Skeletal muscle tissue (tissue), 4 donors: Measurements from ENCODE around the gene IGFBP1. TPM values are rescaled to one million over a fixed set of nuclear protein-coding genes. Genes with fewer than 3 reads are reported as not detected.

ENCODE experiments used
- H3K27ac ChIP-seq: one replicate; pipeline ENCODE4 v1.7.0; 2013; ENCODE audit warnings: mild to moderate bottlenecking, low read depth, low read length, inconsistent platforms
- H3K27me3 ChIP-seq, 3 donors: one replicate each; pipeline ENCODE4 v1.7.0; 2013; ENCODE audit warnings: low read length in 3 of 3; ENCODE audit not compliant: control insufficient read depth in 3 of 3, insufficient read depth in 3 of 3
- H3K36me3 ChIP-seq, 3 donors: one replicate each; pipeline ENCODE4 v1.7.0; 2013; ENCODE audit warnings: low read length in 3 of 3; ENCODE audit not compliant: control insufficient read depth in 3 of 3, insufficient read depth in 3 of 3
- H3K4me1 ChIP-seq, 3 donors: one replicate each; pipeline ENCODE4 v1.7.0; 2013; ENCODE audit warnings: low read length in 3 of 3, mild to moderate bottlenecking in 3 of 3; ENCODE audit not compliant: control insufficient read depth in 3 of 3, insufficient read depth in 3 of 3
- H3K4me3 ChIP-seq, 3 donors: one replicate each; pipeline ENCODE4 v1.7.0; 2013; ENCODE audit warnings: low read length in 3 of 3
- H3K9ac ChIP-seq, 3 donors: one replicate each; pipeline ENCODE4 v1.7.0; 2013; ENCODE audit warnings: low read length in 3 of 3, mild to moderate bottlenecking in 3 of 3, moderate library complexity in 2 of 3, low read depth in 1 of 3
- H3K9me3 ChIP-seq, 3 donors: one replicate each; pipeline ENCODE4 v1.7.0; 2013; ENCODE audit warnings: low read length in 3 of 3; ENCODE audit not compliant: control insufficient read depth in 3 of 3
- total RNA-seq: library from RNA; depleted of rRNA; stranded (reverse); fragments of >200 nt; gene quantifications from one replicate; pipeline ENCODE4 v1.2.3, GENCODE V29; 2014
- donor health status: Osteomylitis.

IGFBP1 gene
- total RNA-seq, 1 donor from 2014 or later = not detected

DNA sequence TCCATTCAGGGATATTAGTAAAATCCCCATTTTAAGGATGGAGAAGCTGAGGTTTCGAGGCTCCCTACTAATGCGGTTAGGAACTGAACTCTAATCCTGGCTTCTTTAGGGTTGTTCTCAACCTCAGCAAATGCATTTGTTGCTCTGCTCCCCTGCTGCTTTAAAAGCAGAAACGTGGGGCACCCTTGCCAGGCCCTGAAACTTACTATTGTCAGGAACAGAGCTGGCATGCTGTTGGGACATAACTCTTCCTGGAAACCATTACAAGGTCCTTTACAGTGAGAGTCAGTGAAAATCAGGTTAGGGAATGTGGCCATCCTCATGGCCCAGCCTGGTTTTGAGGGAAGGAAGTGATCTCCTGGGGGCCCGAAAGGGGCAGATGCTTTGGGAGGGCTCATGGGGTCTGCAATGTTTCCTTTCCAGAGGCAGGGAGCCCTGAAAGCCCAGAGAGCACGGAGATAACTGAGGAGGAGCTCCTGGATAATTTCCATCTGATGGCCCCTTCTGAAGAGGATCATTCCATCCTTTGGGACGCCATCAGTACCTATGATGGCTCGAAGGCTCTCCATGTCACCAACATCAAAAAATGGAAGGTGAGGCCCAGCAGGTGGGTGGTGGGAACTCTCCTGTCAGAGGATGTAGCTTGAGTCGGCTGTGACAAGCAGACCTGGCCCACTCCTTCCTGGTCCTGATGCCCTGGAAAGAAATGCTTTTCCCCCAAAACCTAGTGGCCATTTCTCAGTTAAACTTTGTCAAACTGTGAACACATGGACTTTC lies 2.0 kb downstream of the IGFBP1 start:
- no peak overlapping the region for H3K4me3 ChIP-seq
- H3K9me3 ChIP-seq = no peaks in the 10 kb centered on the region
- no peak overlapping the region for H3K27ac ChIP-seq
- peaks cover 43 to 48% (median 44%) of the 10 kb centered on the region in 3 donors for H3K27me3 ChIP-seq
- peaks cover 4 to 7% (median 6%) of the 10 kb centered on the region in 3 donors for H3K4me1 ChIP-seq
- H3K9ac ChIP-seq = no peak overlapping the region
- H3K36me3 ChIP-seq = no peaks in the 10 kb centered on the region

DNA sequence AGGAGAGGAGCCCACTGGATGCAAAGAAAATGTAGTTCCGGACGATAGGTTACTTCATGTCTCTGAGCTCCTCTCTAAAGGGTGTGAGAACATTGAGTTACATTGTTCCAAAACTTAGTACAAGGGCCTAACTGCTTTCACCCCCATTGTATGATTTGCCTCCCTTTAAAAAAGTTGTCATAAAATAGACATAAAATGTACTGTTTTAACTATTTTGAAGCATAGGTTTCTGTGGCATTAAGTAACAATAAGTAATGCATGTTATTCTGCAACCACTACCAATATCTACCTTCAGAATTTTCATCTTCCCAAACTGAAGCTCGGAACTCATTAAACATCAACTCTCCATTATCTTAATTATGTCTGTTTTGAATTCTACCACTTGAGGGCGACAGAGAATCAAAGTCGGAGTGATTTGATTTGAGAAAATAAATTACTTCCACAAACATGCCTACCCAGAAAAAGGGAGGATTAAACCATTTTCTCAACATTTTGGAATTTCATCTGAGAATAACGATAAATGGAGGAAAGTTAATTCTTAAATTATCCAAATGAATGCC lies 2.7 kb downstream of the IGFBP1 start:
- Histone ChIP-seq H3K9ac (no peak overlapping the region), H3K4me1 (peaks cover 4 to 7% (median 6%) of the 10 kb centered on the region in 3 donors), H3K4me3 (no peak overlapping the region), H3K36me3 (no peaks in the 10 kb centered on the region), H3K27me3 (peaks cover 43 to 45% (median 44%) of the 10 kb centered on the region in 3 donors), H3K27ac (no peak overlapping the region), H3K9me3 (no peaks in the 10 kb centered on the region)

DNA sequence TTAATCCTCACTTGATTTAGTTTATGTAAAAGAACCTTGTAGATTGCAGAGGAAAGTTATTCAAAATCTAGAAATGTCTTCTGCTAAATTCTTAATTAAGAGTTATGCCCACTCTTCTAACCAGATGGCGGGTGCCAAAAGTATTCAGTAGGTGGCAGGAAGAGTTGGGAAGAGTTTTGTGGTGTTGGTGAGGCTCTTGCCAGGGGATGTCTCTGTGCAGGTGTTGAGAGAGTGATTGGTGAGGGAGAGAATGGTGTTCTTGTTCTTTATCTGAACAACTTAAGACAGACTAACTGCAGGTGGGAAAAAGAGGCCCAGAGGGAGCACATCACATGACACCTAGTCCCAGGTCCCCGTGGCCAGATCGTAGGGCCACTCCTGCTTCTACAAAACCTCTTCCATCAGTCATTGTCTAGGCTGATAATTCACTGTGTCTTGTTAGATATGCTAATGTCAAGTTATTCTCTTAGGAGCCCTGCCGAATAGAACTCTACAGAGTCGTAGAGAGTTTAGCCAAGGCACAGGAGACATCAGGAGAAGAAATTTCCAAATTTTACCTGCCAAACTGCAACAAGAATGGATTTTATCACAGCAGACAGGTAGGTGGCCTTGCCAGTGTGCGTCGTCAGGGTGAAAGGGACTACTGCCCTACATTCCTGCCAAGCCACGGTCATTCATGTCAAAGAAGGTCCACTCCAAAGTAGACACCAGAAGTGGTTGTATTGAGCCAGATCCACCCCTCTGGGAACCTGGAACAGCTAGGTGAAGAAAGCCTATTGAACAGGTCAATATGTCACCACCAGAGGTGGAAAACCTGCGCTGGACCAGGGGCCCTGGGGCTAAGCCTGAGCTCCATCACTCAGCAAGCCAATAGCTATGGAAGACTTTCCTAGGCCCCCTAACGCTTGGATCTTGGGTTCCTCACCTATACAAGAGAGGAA lies 3.4 kb downstream of the IGFBP1 start:
- H3K4me1 ChIP-seq = peaks cover 4 to 7% (median 6%) of the 10 kb centered on the region in 3 donors
- H3K9me3 ChIP-seq = no peaks in the 10 kb centered on the region
- H3K4me3 ChIP-seq = no peak overlapping the region
- no peak overlapping the region for H3K27ac ChIP-seq
- no peaks in the 10 kb centered on the region for H3K36me3 ChIP-seq
- peaks cover 41 to 44% (median 42%) of the 10 kb centered on the region in 3 donors for H3K27me3 ChIP-seq
- H3K9ac ChIP-seq = no peak overlapping the region

DNA sequence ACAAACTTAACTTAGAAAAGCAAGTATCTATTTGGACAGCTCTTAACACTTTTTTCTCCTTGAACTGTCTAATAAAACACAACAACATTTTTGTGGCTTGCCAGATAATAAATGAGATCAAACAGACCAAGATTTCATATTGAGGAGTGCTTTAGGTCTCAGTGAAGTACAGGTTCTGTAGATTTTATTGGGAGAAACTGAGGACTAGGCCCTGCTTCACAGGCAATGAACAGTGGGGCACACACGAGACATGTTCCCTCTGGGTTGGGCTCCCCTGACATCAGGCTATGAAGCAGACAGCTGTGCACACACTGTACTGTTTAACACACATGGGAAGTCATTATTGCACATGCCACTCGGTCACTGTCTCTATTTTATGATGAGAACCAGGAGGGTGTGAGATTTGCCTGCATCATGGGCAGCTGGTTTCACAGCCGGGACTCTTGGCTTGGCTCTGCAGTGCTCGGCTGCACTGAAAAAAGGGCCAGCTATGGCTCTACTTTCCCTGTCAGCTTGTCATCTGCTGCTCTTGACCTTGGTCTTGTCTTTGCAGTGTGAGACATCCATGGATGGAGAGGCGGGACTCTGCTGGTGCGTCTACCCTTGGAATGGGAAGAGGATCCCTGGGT lies 4.2 kb downstream of the IGFBP1 start:
- no peak overlapping the region for H3K4me3 ChIP-seq
- H3K27ac ChIP-seq = no peak overlapping the region
- H3K9me3 ChIP-seq = no peaks in the 10 kb centered on the region
- no peaks in the 10 kb centered on the region for H3K36me3 ChIP-seq
- peaks cover 35 to 36% (median 35%) of the 10 kb centered on the region in 3 donors for H3K27me3 ChIP-seq
- H3K4me1 ChIP-seq = peaks cover 4 to 7% (median 6%) of the 10 kb centered on the region in 3 donors
- H3K9ac ChIP-seq = no peak overlapping the region

DNA sequence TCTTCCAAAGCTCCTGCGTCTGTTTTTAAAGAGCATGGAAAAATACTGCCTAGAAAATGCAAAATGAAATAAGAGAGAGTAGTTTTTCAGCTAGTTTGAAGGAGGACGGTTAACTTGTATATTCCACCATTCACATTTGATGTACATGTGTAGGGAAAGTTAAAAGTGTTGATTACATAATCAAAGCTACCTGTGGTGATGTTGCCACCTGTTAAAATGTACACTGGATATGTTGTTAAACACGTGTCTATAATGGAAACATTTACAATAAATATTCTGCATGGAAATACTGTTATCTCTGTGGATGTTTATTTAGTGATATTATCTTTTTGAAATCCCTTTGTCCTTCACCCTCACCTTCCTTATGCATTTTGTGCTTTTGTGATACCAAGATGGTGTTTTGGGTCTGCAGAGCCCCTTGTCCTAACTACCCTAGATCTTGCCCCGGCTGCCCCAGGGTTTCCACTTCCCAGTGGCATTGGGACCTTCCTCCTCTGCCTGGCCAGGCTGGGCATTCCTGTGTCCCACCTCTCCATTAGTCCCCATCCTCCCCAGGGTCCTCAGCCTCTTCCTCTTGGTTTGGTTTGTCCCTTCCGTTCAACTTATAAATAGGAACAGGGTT lies 5.2 kb downstream of the IGFBP1 start:
- Histone ChIP-seq H3K36me3 (no peaks in the 10 kb centered on the region), H3K9ac (no peak overlapping the region), H3K4me3 (no peak overlapping the region), H3K9me3 (no peaks in the 10 kb centered on the region), H3K27ac (no peak overlapping the region), H3K27me3 (peaks cover 25 to 26% (median 26%) of the 10 kb centered on the region in 3 donors), H3K4me1 (peaks cover under 1 to 2% (median 2%) of the 10 kb centered on the region in 3 donors)

DNA sequence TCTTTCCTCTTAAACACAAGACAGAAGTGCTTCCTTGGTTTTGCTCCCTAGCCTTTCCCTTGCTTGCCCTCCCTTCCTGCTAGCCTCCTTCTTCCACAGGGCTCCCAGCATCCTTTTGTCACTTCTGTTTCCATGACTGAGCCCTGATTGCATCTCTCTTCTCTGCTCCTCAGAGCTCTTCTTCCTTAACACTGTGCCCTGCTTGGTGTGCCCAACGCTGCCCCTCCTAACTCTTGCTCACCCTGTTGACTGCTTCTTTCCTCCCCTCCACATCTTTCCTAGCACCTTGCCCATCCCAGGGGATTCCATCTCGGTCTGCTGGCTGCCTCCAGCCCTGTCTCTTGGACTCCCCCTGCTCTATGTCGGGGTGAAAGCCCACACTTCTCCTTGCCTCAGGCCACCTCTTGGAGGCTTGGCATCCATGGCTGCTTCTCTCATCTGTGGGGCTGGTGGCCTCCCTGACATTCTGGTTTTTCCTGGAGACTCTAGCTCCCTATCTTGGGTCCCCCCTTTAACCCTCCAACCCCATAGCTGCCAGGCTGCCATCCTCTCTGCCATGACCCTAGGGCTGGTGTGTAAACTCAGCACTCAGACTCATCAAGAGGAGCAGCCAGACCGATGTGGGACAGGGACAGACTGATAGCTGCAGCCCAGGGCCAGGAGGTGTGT lies 5.8 kb downstream of the IGFBP1 start:
- H3K27ac ChIP-seq = no peak overlapping the region
- no peak overlapping the region for H3K4me3 ChIP-seq
- no peaks in the 10 kb centered on the region for H3K36me3 ChIP-seq
- no peak overlapping the region for H3K9ac ChIP-seq
- H3K4me1 ChIP-seq = no peaks in the 10 kb centered on the region
- peaks cover 20 to 22% (median 20%) of the 10 kb centered on the region in 3 donors for H3K27me3 ChIP-seq
- no peaks in the 10 kb centered on the region for H3K9me3 ChIP-seq

DNA sequence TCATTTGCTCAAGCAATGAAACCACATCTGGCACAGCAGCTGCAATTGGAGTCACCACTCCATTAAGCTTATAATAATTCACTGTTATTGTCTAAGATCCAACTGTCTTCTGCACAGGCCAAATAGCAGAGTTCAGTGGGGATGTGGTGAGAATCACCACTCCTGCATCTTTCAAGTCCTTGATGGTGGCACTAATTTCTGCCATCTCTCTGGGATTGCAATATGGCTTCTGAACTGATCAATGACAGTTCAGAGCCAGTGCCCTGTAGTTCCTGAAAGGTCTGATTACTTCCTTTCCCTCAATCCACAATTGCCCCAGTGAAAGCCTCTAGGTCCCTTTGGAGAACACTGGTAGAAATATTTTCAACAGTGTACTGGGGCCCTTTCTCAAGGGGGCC lies 6.4 kb downstream of the IGFBP1 start:
- no peaks in the 10 kb centered on the region for H3K36me3 ChIP-seq
- no peaks in the 10 kb centered on the region for H3K9me3 ChIP-seq
- peaks cover 14 to 16% (median 15%) of the 10 kb centered on the region in 3 donors for H3K27me3 ChIP-seq
- no peak overlapping the region for H3K27ac ChIP-seq
- H3K4me3 ChIP-seq = no peak overlapping the region
- no peaks in the 10 kb centered on the region for H3K4me1 ChIP-seq
- H3K9ac ChIP-seq = no peak overlapping the region

DNA sequence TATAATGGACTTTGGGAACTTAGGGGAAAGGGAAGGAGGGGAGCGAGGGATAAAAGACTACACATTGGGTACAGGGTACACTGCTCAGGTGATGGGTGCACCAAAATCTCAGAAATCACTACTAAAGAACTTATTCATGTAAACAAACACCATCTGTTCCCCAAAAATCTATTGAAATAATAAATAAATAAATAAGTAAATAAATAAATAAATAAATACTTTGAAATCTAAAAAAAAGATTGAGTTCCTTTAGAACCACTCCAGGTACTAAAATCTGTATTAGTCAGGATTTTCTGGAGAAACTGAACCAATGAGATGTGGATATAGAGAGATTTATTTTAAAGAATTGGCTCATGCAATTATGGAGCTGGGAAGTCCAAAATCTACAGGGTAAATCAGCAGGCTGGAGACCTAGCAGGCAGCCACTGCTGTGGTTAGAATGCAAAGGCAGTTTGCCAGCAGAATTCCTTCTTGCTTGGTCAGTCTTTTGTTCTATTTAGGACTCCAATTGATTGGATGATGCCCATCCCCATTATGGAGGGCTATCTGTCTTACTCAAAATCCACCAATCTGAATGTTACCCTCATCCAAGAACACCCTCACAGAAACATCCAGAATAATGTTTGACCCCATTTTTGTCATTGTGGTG lies 8.9 kb downstream of the IGFBP1 start:
- no peaks in the 10 kb centered on the region for H3K36me3 ChIP-seq
- H3K27me3 ChIP-seq = peaks cover 4 to 7% (median 6%) of the 10 kb centered on the region in 3 donors
- H3K9me3 ChIP-seq = no peaks in the 10 kb centered on the region
- H3K4me3 ChIP-seq = no peak overlapping the region
- no peak overlapping the region for H3K9ac ChIP-seq
- no peaks in the 10 kb centered on the region for H3K4me1 ChIP-seq
- no peak overlapping the region for H3K27ac ChIP-seq
